Muscle layer of colon (tissue), 2 donors: ENCODE results near the gene OPRL1.

Source experiments
- H3K27ac ChIP-seq: one replicate; pipeline ENCODE4 v1.7.0; 2013; ENCODE audit warnings: low read depth, mild to moderate bottlenecking, low read length, moderate library complexity
- H3K27me3 ChIP-seq, 2 donors: one replicate each; pipeline ENCODE4 v1.7.0; 2013; ENCODE audit warnings: low read length in 2 of 2, mild to moderate bottlenecking in 2 of 2; ENCODE audit not compliant: insufficient read depth in 2 of 2, control insufficient read depth in 1 of 2
- H3K36me3 ChIP-seq: one replicate; pipeline ENCODE4 v1.7.0; 2013; ENCODE audit warnings: mild to moderate bottlenecking, low read length; ENCODE audit not compliant: insufficient read depth
- H3K4me1 ChIP-seq: one replicate; pipeline ENCODE4 v1.7.0; 2013; ENCODE audit warnings: mild to moderate bottlenecking, low read length; ENCODE audit not compliant: insufficient read depth
- H3K4me3 ChIP-seq, 2 donors: one replicate each; pipeline ENCODE4 v1.7.0; 2013; ENCODE audit warnings: low read length in 2 of 2, low read depth in 1 of 2, mild to moderate bottlenecking in 1 of 2, moderate library complexity in 1 of 2
- H3K9ac ChIP-seq: one replicate; pipeline ENCODE4 v1.7.0; 2013; ENCODE audit warnings: low read length
- H3K9me3 ChIP-seq: one replicate; pipeline ENCODE4 v1.7.0; 2013; ENCODE audit warnings: mild to moderate bottlenecking, low read length
- donor health status: abdominal sarcoma.
- donor health status: Adenocarcinoma of cecum.

Gene OPRL1

DNA sequence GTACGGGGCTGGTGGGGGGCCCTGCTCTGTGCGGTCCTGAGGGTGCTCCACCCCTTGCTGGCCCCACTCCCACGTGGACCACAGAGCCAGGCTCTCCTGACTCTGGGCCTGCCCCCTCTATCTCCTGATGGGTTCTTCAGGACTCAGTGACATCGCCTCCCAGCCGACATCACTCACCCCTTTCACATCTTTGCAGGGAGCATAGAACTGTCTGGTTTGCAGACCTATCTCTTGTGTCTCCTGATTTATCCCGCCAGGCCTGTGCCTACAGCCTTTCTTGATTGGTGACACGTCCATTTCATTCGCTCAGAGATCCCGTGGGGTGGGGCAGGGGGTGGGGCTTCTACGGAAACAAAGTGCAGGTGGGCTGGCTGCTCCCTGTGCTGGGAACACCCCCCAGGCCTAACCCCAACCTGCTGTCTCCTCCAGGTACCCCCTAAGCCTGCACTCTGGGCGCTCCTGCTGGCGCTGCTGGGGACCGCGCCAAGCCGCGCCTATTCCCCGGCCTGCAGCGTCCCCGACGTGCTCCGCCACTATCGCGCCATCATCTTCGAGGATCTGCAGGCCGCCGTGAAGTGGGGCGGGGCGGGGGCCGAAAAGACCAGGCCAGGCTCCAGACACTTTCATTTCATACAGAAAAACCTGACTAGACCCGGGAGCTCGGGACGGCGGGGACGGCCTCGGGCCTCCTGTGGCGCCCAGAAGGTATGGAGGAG lies 42.2 kb upstream of the OPRL1 start:
- Histone ChIP-seq H3K4me3 (no peak overlapping the region), H3K9ac (no peak overlapping the region), H3K4me1 (peaks cover 5% of the 10 kb centered on the region), H3K27ac (no peak overlapping the region), H3K27me3 (peaks cover 41 to 63% of the 10 kb centered on the region in 2 donors), H3K9me3 (no peaks in the 10 kb centered on the region), H3K36me3 (peaks cover 24% of the 10 kb centered on the region)

DNA sequence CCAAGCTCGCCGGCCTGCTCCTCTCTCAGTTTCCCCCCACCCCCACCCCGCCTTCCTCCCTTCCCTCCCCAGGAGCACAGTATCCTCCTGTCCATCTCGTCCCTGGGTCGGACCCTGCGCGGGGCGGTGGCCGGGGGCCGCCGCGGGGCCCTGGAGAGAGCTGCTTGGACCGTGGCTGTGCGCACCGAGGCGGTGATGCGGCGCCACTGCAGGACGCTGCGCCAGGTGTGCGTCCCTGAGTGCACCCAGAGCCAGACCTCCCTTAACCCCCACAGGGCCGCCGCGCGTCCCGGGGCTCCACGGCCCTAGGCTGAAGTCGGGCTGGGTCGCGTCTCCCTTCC lies 41.7 kb upstream of the OPRL1 start:
- Histone ChIP-seq H3K27ac (no peak overlapping the region), H3K36me3 (peaks cover 19% of the 10 kb centered on the region), H3K9me3 (no peaks in the 10 kb centered on the region), H3K27me3 (peaks cover 41 to 64% of the 10 kb centered on the region in 2 donors), H3K9ac (no peak overlapping the region), H3K4me1 (peaks cover 5% of the 10 kb centered on the region), H3K4me3 (no peak overlapping the region)

DNA sequence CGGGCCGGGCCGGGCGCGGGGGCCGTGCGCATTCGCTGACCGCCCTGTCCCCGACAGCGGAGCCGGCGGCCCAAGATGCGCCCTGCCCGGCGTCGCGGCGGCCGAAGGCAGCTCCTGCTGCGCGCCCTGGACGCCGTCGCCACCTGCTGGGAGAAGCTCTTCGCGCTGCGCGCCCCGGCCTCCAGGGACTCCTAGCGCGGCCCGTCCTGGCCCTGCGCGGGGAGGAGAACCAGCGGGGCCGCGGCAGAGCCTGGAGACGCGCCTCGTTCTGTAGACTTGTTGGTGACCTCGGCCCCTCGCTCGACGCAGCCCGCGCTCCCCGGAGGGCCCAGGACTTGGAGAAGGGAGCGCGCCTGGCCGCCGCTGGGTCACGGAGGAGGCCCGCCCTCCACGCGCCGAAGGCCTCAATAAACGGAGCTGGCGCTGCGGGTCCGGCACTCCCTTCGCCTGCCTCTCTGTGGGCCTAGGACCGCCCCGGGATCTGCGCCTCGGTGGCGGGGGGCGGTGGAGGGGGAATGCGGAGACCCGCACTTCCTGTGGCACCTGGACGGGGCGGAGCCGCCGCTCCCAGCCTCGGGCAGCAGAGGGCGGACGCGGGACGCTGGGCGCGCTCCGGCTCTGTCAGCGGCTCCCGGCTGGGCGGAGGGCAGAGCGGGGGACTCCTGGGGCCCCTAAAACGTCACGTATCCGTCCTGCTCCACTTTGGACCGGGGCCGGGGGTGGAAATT lies 41.2 kb upstream of the OPRL1 start:
- peaks cover 15% of the 10 kb centered on the region for H3K36me3 ChIP-seq
- H3K4me1 ChIP-seq, result peaks cover 5% of the 10 kb centered on the region
- H3K27ac ChIP-seq, result no peak overlapping the region
- H3K9me3 ChIP-seq, result no peaks in the 10 kb centered on the region
- H3K9ac ChIP-seq, result no peak overlapping the region
- peak overlapping the region; percentile 12 to 27 for H3K4me3 ChIP-seq
- H3K27me3 ChIP-seq, result peaks cover 41 to 67% of the 10 kb centered on the region in 2 donors

DNA sequence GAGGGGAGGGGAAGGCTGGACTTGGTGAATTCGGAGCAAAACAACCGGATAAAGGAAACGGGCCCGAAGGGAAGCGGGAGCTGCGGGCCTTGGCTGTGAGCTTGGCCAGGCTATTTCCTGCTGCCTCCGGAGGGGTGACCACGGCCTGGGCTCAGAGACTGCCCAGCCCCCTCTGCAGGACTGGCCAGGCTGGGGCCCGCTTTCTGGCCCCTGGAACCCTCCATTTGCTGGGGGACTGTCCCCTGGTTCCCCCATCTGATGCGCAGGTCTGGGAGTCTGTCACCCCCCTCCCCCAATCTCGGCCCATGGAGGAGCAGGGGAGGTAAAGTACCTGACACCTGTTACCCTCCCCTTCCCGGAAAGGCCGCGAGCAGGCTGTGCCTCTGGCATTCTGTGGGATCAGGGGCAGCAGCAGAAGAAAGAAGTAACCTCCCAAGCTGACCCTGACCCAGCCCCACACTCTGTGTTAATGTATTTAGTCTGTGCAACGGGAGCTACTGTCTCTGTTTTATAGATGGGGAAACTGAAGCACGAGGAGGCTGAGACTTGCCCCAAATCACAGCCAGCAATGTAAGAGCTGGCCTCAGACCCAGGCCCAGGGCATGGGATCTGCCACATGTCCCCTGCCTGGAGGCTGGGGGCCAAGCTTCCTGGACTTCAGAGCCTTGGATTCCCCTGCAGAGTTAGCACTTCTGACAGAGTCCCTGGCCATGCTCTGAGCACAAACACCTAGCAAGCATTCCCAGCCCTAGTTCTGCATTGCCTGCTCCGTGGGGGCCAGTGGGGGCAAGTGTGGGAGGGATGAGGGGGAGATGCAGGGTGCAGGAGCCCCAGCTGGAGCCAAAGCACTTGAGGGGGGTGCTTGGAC lies 40.4 kb upstream of the OPRL1 start:
- peak overlapping the region in 1 of 2 donors; percentile 27 for H3K4me3 ChIP-seq
- H3K9ac ChIP-seq, result no peak overlapping the region
- peaks cover 7% of the 10 kb centered on the region for H3K36me3 ChIP-seq
- H3K4me1 ChIP-seq, result peaks cover 5% of the 10 kb centered on the region
- H3K27me3 ChIP-seq, result peaks cover 41 to 68% of the 10 kb centered on the region in 2 donors
- no peak overlapping the region for H3K27ac ChIP-seq
- H3K9me3 ChIP-seq, result no peaks in the 10 kb centered on the region

DNA sequence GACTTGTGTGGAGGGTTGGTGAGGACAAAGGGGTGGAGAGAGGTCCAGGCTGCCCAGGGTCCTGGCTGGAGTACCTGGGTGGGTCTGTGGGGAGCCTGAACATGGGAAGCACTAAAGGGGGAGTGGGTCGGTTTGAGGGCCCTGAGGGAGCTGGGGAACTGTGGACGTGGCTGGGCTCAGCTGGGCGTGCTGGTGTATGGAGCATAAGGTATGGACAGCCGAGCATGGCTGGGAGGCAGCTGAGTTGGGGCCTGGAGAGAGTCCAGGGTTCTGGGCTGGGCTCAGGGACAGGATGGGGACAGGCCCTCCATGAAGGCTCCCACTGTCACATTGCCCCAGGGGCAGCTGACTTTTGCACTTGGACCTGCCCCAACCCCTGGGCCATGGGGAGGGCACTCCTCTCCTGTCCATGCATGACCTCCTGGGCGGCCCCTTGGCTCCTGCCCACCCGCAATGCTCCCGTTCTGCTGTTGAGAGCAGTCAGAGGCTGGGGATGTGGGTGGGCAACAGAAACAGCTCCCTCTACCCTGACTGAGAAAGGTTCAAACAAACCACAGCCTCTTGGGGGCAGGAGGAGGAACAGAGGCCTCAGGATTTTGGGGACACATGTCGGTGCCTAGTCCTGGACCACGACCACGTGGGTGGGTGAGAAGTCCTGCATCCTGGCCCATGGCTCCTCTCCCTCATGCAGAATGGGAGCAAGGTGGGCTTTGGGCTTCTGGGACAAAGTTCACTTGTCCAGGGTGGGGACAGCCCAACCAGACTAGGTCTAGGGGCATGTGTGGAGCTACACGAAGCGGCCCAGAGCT lies 39.4 kb upstream of the OPRL1 start:
- Histone ChIP-seq H3K4me1 (peaks cover 5% of the 10 kb centered on the region), H3K9me3 (no peaks in the 10 kb centered on the region), H3K4me3 (no peak overlapping the region), H3K36me3 (no peaks in the 10 kb centered on the region), H3K27me3 (peaks cover 41 to 77% of the 10 kb centered on the region in 2 donors), H3K9ac (no peak overlapping the region), H3K27ac (no peak overlapping the region)

DNA sequence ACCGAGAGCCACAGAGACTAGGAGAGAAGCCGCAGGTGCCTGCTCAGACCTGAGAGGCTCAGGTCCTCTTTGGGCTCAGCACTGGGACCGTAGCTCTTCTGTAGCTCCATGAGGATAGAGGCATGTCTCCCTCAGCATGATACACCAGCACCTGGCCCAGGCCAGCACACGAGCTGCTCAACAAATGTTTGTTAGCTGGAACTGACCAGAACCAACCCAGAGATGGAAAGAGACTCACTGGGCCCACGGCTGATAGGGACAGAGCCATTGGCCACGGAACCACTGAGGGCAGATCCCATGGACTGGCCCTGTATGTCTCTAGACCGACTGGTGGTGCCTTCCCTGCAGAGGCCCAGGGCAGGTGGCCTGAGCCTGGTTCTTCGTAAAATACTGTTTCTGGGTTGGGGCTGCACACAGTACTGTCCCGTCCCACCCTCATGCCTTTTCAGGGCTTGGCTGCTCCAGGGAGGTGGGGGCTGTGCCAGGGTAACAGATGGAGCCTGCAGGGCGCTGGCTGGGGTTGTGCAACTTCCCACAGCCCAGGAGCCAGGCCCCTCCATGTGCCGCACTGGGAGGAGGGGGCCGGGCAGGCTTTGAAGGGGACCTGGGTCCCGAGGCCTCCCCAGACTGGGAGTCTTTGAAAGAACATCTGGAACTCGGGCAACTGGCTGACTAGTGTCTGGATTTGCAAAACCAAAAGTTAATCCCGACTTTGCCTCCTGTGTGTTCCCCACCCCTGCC lies 38.7 kb upstream of the OPRL1 start:
- no peaks in the 10 kb centered on the region for H3K9me3 ChIP-seq
- no peak overlapping the region for H3K9ac ChIP-seq
- no peak overlapping the region for H3K4me3 ChIP-seq
- H3K4me1 ChIP-seq, result peaks cover 5% of the 10 kb centered on the region
- peaks cover 41 to 84% of the 10 kb centered on the region in 2 donors for H3K27me3 ChIP-seq
- no peak overlapping the region for H3K27ac ChIP-seq
- no peaks in the 10 kb centered on the region for H3K36me3 ChIP-seq

DNA sequence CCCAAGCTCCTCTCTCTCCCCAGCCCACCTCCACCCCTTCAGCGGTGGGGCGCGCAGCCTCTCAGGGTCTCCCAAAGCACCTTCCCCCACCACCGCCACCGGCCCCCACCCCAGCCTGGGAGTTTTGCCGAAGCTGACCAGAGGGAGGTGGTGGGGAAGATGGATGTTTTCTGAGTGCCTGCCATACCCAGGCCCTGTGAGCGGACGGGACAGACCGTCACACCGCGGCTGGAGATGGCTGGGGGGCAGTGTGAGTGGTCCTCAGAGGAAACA lies 38.2 kb upstream of the OPRL1 start:
- H3K9me3 ChIP-seq, result no peaks in the 10 kb centered on the region
- H3K4me3 ChIP-seq, result no peak overlapping the region
- no peak overlapping the region for H3K27ac ChIP-seq
- H3K4me1 ChIP-seq, result peaks cover 5% of the 10 kb centered on the region
- peaks cover 42 to 83% of the 10 kb centered on the region in 2 donors for H3K27me3 ChIP-seq
- no peaks in the 10 kb centered on the region for H3K36me3 ChIP-seq
- no peak overlapping the region for H3K9ac ChIP-seq

DNA sequence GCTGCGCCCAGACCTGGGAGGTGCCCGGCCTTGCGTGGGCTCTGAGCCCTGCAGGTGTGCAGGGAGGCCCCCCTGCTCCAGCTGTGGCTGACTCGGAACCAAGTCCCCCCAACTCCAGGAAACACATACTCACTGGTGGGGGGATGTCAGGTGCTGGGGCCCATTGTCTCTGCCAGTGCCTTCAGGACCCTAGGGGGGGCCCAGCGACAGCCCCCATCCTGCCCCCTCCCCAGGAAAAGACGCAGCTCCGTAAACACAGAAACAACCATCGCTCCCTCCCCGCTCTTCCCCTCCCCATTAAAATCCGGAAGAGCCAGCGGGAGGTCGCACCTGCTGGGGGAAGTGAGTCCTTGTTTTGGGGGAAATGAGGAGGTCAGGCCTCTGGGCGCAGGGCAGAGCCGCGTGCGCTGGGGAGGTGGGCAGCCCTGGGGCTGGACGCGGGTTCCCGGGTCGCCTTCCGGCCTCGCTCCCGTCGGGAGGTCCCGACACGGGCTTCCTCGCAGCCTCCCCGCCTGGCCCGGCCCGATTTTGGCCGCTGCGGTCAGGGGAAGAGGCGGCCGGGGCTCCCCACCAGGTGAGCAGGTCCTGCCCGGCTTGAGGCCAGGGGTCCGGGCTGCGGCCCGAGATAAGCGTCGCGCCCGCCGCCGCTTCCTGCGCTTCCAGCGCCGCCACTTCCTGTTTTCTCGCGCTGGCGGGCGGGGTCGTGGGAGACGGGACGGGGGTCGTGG lies 37.7 kb upstream of the OPRL1 start:
- Histone ChIP-seq H3K9ac (no peak overlapping the region), H3K4me1 (peaks cover 5% of the 10 kb centered on the region), H3K9me3 (no peaks in the 10 kb centered on the region), H3K4me3 (no peak overlapping the region), H3K27me3 (peaks cover 43 to 83% of the 10 kb centered on the region in 2 donors), H3K36me3 (no peaks in the 10 kb centered on the region), H3K27ac (no peak overlapping the region)

DNA sequence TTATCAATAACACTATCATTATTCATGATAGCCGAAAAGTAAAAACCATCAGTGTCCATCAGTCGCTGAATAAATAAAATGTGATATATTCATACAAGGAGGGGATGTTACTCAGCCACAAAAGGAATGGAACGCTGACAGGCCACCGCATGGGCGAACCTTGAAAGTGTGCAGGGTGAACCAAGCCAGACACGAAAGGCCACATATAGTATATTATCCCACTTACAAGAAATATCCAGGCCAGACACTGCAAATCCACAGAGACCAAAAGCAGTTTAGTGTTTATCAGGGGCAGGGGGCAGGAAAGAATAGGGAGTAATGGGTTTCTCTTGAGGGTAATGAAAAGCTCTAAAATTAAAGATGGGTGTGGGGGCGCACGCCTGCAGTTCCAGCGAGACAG lies 36.1 kb upstream of the OPRL1 start:
- Histone ChIP-seq H3K4me1 (peaks cover 5% of the 10 kb centered on the region), H3K9me3 (no peaks in the 10 kb centered on the region), H3K27ac (no peak overlapping the region), H3K36me3 (no peaks in the 10 kb centered on the region), H3K9ac (no peak overlapping the region), H3K4me3 (no peak overlapping the region), H3K27me3 (peaks cover 39 to 76% of the 10 kb centered on the region in 2 donors)
